LNCAP (cell line): Measurements from ENCODE around the gene AP3D1.

Experiments used
- CTCF ChIP-seq: fragments of 450-650 bp; IDR thresholded peaks from 2 replicates; pipeline ENCODE4 v1.5.1; 2017; ENCODE audit warnings: mild to moderate bottlenecking

AP3D1 gene

DNA sequence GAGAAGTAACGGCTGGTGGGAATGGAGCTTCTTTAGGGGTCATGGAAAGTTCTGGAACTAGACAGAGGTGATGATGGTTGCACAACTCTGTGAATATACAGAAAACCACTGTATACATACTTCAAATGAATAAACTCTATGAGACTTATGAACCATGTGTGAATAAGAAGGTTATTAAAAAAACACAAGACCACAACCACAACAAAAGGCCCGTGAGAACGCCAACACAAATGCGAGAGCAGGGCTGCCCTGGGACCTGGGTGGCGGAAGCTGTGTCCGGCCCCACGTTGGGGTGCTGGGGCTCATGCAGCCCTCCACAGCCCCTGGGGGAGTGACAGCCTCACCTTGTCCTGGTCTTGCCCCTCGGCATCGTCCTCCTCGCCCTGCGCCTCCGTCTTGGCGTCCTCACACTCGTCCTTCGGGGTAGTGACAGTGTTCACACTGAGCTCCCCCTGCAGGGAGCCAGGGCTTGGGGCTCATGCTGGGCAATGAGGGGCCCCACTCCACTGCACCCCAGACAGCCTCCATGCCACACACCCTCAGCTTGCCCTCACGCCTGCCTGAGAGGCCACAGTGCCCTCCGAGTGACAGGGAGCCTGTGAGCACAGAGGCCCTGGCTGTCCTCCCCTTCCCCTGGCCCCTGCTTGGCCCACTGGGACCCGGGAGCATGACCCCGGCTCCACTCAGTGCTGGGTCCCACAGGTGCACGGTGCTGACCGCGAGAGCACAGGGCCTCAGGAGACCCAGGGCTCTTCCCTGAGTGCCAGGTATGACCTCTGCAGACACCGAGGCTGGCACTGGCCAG, 38.6 kb downstream of the AP3D1 start:
- TF ChIP-seq CTCF, result no peak

- TF ChIP-seq CTCF, result no peak
Measured at GRCh38 chr19:2111886-2112285, 39.5 kb downstream of the AP3D1 start.

- TF ChIP-seq CTCF, result no peak
Measured at GRCh38 chr19:2111425-2111824, 39.9 kb downstream of the AP3D1 start.

GRCh38 chr19:2110822-2111221, 40.5 kb downstream of the AP3D1 start:
- no peak for TF ChIP-seq CTCF

DNA sequence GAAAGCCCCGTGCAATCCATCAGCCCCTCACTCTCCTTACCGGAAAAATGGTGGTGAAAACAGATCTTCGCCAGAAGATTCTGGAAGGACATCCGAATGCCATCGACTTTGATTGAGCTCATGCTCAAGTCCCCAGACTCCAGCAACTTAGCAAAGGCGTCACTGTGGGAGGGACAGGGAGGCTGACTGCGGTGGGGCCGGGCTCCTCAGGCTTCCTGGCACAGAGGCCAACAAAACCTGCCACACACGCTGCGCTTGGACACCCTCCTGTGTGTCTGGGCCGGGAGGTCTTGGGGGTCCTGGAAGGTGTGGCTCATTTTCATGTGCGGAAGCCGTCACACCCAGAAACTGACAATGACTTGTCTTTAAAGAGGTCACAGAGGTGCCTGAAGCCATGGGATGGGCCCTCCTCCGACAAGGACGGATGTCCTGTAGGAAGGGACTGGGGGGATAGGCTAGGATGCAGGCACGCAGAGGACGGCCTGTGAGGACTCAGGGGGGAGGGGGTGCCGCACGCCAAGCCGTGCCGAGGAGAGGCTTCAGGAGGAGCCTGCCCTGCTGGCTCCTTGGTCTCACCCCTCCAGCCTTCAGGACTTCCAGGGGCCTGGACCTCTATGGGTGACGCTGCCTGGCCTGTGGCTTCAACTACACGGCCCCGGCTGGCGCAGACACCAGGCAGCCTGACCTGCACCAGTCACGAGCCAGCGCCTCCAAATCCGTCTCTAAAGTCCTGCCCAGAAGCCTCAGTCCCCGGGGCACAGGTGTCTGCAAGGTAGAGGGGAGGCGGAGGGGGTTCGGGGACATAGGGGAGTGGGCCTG, 42.1 kb downstream of the AP3D1 start:
- TF ChIP-seq CTCF, result no peak

DNA sequence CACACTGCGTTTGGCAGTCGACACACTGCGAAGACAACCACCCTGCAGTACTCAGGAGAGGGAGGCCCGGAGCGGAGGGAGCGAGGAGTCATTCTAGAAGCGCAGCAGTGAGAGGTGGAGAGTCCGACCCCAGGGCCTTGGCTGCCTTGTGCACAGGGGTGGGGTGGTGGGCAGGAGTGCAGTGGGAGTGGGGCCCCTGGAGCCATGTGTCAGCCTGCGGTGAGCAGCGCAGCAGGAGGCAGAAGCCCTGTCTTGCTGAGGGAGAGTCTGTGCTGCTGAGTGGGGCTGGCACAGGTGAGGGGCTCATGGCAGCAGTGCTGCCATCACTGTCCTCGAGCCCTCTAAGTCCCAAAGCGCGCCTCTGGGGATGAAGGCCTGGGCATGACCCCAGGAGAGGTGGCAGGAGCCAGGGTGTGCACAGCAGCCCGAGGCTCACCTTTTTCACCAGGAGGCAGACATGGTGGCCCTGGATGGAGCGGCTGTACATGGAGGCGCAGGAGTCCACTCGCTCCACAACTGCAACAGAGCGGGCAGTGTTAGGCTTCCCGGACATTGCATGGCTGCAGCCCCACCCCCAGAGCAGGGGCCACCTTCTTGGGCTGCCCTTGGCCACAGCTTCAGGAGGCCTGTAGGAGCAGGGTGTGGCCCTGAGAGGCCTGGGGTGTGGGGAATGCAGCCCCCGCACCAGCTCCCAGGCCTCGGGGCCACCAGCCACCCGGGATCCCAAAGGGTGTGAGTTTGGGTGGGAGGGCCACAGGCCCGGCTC, 42.9 kb downstream of the AP3D1 start:
- TF ChIP-seq CTCF, result no peak

- no peak for TF ChIP-seq CTCF
Measured at GRCh38 chr19:2103045-2103707, 48.2 kb downstream of the AP3D1 start.
